Stimulated activated CD8-positive, alpha-beta memory T cell treated with anti-CD3 and anti-CD28 coated beads, Interleukin-7, amount 100 ng/mL, for 4 hours (primary cell): ENCODE measurements around the gene SLC35G1.

Experiments used
- DNase-seq, 2 donors: peaks; one replicate each; pipeline ENCODE4 v3.0.0-alpha.2; 2020; ENCODE audit warnings: low read depth in 2 of 2

Gene SLC35G1

DNA sequence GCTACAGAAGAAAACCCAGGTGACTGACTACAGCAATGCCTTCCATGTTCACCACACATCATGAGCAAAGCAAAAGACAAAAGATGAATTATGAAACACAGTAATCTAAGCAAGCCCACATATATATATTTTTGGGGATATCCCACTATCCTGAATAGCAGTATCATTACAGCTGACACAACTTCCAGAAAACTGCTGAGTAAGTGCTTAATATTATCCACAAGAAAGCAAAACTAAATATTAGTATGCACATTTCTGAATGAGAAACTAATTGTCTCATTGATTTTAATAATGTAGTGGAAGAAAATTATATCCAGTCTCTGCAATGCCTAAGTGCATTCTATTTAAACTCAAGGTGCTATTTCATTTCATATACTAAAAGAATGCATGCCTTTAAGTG is 14.5 kb upstream of the SLC35G1 start:
- DNase-seq, result no peak

DNA sequence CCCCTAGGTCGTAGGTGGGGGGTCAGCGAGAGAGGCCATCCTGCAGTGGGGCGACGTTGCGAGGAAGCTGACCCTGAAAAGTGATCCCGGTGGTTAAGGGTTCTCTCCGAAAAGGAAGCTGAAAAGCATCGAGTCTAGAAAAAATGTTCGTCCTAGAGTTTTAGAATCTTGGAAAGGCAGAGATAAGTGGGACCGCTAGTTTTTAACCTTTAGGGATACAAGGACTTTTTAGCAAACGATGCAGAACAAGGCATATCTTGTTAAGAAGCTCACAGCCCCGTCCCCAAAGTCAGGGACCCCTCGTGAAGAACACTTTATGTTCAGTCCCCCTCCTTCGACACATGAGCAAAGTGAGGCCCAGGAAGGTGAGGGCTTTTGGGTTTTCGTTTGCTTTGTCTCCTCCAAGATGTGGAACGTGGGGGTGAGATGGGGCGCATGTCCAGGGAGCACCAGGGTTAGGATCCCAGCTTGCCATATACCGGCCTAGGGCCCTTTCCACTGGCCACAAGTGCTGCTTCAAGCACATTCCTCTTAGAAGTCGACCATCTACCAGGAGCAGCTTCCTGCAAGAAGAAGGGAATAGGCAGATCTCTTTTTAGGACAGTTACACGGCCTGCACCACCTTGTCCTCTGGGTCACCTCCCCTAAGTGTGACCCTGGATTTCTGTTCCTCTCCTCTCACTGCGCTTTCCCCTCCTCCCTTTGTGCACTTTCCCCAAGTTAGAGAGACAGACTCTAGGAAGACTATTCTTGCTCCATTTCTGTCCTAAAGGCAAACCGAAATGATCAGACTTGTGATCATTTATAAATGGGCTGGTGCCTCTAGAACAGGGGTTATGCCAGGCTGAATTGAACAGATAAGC is 969 bp downstream of the SLC35G1 start:
- no peak for DNase-seq

DNA sequence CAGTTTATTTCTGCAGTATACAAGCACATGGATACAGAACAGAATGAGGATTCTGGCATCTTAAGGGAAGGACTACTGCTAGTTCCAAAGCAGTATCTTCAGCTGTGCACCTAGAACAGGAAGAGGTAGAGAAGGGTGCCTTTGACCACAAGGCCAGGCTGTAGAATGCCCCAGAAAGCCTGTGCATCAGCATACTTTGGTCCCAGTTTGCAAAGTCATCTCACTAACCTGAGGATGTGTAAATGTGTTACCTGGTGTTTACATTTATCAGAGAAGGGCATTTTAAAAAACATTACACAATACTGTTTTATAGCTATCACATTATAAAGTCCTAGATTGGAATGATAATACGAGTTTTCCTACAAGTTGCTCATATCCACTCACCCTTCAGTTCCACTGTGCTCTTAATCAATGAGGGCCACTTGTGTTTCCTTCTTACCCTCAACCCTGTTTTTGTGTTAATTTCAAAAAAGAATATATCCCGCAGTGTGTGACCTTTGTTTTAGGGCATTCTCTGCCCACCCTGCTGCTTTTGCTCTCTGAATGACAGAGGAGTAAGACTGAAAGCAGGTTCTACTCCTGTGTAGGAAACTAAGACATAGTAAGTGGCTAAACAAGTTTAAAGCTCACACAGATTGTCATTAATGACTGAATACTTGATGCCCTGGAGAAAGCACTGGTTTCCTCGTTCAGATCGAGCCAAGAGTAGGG is 3.4 kb downstream of the SLC35G1 start:
- no peak for DNase-seq

DNA sequence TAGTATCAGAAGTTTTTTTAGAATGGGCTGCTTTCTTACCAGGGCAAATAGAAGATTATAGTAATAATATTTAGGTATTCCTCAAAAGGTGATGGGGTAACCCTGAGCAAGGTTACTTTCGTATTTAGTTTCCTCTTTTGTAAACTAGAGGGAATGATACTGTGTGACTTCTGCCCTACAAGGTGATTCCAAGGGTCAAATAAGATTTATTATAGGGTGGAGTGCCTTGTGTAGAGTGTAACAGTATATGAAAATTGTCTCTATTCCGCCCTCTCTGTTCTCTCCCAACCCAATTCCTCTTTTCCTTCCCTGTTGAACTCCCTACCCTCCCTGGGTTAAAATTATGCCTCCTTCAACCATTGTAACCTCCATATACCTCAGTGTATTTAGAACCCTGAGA is 5.3 kb downstream of the SLC35G1 start:
- no peak for DNase-seq

DNA sequence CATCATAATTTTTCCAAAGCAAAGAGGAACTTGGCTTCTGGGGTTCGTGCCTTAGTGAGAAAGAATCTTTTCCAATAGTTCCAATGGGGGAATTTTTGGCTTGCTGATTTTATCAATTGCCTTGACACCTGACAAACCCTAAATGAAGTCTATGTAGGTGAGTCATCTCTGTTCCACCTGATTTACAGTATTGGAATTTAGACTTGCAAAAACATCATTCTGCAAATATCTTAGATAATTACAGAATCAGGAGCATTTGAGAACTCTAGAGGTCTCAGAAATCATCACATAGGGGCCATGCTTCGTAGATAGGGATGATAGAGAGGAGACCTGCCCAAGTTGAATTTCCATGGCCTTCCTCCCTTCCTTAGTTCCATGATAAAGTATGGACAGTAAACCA is 9.3 kb downstream of the SLC35G1 start:
- no peak for DNase-seq

DNA sequence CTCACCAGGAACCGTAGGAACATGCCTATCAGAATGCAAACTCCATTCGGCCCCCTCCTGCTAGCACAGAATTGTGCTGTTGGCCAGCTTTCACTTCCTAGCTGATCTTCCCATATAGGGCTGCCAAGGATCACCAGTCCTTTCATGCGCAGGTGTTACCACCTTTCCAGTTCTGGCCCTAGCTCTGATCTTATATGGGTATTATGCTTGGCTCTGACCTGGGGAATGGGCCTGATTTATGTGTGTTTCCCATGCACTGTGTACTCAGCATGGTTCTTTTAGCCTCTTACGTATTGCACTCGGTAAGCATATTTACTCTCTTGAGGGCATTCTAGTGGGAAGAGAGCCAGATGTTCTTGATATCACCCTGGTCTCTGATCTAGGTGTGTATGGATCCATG is 11.1 kb downstream of the SLC35G1 start:
- no peak for DNase-seq

DNA sequence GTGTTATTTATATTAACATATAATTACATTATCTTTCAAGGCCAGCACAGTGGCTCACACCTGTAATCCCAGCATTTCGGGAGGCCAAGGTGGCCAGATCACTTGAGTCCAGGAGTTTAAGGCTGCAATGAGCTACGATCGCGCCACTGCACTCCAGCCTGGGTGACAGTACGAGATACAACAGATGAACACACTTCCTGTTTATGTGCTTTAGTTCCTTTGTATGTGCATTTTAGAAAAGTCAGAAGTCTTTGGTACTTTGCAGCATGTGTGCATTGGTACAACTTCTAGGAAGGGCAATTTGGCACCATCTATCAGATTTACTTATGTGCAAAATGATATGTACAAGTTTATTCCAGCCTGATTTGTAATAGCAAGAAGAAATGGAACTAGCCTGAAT is 13.3 kb downstream of the SLC35G1 start:
- DNase-seq, result no peak

DNA sequence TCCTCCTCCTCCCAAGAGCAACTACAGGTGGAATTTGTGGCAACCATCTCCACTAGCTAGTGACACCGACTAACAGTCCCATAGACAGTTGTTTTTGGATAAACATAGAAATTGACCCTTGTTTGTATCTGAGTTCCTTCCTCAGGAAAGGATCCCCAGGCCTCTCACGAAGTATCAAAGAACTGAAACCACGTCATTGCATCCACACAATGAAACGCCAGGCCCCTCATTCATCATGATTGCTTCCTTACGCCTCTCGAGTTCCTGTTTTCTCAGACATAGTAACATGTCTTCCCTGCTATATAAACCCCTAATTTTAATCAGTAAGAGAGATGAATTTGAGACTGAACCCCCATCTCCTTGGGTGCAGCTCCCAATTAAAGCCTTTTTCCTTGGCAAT is 18.1 kb downstream of the SLC35G1 start:
- DNase-seq, result no peak

DNA sequence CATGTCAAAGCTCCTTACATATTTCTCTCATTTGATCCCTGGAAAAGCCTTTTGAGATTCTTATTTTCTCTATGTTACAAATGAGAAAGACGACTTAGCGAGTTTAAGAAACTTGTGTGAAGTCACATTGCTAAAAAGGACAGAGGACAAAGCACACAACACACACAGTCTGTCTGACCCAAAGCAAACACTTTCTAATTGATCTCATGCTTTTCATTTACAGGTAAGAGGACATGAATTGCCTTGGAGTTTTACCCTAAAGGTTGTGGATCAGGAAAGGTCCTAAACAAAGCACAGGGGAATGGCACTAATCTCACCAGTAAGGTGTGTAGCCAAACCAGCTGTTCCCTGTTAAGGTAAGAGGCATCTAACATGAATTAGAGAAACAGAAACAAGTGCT is 18.7 kb downstream of the SLC35G1 start:
- no peak for DNase-seq

DNA sequence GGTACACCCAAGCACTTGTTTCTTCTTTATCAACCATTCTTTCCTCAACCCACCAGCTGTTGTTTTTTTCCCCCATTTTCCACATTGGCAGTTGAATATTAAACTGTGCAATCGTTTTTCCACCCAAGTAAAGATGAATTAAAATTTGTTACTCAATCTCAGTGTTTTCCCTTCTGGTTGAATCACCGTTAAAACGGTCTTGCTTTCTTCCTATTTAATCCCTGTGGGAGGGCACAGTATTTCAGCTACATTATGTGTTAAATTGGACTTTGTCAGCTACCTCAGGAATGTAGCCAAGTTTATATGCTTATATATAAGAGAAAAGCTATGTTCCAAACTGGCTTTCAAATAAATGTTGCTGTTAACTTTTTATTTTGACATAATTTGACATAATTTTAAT is 19.9 kb downstream of the SLC35G1 start:
- DNase-seq, result no peak

DNA sequence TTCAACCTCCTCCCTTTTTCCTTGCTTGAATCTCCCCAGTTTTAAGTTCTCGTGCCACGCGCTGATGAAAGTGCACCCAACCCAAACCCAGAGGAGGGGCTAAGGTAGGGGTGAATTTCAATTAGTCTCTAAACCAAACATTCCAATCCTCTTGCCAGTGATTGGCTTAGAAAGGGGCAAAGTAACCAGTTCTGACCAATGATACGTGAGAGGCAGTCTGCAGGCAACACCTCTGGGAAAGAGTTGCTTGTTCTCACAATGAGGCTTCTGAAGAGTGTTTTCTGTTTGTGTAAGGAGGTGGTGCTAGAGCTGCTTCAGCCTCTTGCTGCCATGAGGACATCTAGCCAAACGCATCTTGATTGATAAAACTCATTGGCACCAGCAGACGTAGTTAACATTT is 21.8 kb downstream of the SLC35G1 start:
- no peak for DNase-seq

DNA sequence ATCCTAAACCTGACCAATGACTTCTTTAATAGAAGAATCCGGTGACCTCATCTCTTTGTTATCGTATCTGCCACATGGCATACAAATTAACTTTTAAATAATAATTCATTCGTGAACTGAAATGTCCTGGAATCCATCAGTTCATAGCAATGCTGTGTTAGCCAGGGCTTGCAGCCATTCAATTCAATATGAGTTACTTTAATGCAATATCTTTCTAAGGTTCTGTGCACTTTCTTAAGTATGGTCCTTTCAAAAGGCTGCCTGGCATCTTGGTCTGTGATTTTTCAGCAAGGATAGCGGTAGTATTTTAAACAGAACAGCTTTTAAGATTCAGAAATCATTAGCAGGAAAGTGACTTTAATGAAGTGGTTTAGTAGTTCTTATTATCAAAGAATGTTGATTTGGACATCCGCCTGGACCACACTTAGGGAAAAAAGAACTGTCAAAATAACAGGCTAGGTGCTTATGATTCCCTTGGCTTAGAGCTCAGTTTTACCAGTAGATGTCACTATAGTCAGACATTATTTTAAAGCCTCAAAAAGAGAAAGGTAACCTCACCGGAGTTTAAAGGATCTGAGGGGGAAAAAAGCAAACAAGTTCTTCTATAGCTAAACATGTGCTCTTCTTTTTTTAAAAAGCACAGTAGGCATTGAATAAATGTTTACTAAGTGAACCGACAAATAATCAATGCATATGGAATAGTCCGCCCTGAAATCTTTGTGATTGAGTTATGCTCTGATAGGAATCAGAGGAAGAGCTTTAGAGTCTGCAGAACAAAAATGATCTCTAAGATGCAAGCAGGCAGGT is 22.7 kb downstream of the SLC35G1 start:
- DNase-seq, result no peak

DNA sequence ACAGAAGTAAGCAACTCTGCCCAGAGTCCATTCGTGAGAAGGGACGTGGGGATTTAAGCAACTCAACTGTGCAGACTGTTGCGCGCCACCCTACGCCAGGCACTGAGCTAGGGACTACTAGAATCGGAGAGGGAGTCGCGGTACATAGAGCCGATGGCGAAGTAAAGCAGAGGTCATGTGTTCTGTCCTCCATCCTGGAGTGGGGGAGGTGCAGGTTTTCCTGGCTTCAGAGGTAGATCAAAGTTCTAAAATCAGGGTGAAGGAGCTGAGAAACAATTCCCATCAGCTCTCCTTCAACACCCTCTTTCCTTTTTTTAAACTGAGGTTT is 23.2 kb downstream of the SLC35G1 start:
- DNase-seq, result no peak

DNA sequence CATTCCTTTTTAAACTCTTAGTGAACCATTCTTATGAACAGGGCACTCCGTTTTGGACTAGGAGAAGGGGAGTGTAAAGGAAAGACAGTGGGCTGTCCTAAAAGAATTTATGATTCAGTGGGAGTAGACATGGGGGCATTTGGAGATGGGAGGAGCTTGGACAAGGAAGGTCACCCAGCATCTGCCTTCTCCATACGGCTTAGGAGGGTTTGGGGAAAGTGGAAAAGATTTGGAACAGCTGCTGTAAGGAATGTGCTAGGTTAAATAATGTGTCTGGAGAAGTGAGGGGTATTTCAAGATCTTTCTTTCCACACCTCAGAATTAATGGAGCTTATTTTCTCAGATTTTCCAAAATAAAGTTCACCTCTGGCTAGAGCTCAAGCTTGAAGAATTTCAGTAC is 24.0 kb downstream of the SLC35G1 start:
- DNase-seq, result no peak

DNA sequence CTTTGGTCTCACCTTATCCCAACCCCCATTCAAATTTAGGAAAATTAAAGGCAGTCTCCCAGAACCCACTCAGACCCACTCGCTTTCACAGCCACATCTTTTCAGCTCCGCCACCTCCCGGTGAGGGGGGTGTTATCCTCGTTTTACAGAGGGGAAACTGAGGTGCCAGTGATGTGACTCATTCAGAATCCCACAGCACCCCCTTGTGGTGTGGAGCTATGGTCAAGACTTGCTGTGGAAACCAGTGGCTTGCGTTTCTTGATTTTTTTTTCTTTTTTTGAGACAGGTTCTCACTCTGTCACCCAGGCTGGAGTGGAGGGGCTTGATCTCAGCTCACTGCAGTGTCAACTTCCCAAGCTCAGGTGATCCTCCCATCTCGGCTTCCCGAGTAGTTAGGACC is 27.6 kb downstream of the SLC35G1 start:
- no peak for DNase-seq

DNA sequence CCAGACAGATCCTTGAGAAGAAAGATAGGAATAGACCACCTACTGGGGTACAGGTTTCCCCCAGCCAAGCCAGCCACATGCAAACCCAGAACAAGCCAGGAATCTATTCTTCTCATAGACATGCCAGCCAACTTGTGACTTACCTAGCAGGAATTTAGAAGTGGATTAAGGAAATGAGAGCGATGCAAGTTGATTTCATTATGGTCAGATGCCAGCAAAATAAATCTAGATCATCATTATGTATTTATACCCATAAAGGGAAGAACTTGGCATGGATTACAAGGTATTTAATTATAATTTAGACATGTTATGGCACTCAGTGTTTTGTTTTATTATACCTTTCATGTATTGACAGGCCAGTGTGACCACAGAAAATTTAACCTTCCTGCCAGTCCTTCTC is 32.8 kb downstream of the SLC35G1 start:
- no peak for DNase-seq

DNA sequence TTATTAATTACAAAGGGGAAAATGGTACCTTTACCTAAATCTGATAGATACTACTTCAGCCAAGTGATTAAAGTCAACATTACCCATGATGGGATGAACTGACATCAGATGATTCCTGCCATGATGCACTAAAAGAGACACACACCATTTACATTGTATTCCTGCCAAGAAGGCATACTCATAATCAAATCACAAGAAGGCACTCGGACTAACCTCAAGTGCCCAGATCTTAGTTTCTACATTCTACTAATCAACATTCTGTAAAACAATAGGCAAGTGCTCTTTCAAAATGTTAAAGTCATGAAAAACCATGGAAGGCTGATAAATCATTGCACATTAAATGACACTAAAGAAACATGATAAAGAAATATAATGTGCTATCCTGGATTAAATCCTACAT is 44.4 kb downstream of the SLC35G1 start:
- DNase-seq, result no peak

DNA sequence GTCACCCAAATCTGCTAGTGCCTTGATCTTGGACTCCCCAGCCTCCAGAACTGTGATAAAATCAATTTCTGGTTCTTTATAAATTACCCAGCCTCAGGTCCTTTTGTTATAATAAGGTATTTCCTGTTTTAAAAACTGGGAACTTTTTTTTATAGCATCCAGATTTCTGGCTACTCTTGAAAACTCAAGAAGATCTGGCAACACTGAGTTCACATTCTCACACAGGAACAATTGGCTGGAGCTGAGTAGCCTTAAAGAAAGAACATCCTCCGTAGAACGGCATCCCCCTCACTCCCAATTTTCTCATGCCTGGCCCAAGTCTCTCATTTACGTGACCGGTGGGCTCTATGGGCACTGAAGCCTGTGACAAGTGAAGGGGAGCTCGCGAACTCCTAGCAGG is 47.1 kb downstream of the SLC35G1 start:
- DNase-seq, result no peak

DNA sequence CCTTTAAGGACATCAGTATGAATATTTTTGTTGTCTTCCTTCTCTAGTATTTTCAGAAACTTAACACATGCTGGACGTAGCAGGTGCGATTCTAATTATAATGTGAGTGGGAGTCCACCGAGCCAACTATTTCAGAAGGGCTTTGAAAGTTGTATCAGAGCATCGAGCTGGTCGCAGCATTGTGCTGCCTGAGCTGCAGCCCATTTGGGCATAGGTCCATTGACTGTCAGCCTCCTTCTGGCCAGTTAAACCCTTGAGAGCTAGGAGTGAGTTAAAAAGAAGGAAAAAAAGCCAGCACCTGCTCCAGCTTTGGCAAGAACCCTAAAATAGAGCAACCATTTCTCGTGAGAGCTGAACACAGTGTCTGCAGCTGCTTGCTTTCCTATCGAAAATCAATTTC is 47.8 kb downstream of the SLC35G1 start:
- DNase-seq, result no peak

DNA sequence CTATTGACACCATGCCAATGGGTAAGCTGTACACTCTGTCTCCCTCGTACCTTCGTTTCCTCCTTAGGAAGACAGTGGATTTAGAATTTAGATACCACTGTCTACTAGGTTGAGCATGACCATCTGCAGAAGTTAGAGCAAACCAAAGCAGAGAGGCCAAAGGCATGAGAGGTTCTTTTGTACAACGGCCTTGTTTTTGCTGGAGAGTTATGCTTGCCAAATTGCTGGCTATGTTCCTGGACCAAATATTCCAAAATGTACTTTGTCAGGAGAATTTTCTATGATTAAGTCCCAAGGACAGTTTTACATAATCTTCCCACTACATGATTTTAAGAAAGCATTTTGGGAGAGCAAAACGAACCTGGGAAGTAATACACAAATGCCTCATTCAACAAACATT is 52.0 kb downstream of the SLC35G1 start:
- no peak for DNase-seq

DNA sequence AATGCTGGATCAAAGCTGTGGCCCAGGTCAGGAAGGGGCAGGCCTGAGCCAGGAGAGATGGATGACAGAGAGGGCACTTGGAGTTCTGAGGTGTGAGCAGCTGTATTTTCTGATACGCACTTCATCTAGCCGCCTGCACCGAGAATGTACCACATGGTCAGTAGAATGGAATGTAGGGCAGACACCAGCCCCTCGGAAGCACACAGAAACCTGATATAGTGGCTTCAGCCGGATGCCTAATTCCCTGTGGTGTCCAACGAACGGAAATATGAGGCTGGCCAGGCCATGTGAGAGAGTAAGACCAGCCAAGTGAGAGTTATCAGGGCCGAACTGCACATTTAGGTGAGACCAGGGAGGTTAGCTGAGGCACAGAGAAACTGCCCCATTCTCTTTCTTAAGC is 53.3 kb downstream of the SLC35G1 start:
- no peak for DNase-seq

DNA sequence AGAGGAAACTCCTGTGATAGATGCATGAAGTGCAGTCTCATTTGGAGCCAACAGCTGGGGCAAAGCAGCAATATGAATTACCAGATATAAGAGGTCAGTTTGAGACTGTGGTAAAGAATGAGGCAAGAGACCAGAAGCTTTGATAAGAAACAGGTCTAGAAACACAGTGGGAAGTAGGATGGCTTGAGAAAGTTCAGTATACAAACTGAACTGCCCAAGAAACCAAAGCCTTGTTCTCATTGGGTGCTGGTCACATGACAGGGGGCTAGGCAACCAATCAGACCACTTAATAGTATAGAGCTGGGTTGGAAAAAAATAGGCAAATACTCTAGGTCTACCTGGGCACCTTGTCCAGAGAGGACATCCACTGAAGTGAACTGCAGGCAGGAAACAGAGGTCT is 53.7 kb downstream of the SLC35G1 start:
- DNase-seq, result no peak

DNA sequence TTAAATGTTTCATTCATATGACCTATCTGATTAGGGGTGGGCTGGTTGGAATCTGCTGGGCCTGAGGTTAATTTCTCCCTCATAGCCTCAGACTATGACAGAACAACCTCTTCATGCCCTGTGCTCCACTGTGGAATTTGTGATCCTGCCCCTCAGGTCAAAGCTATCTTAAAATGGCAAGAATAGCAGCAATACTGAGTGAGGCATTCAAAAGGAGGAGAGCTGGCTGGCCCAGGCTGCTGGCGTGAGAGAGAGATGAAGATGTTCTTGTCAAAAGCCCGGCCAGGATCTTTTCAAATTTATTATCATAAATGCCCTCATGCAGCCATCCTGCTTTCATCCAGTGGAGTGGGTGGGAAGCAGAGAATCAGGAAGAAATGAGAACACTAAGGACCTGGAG is 58.1 kb downstream of the SLC35G1 start:
- no peak for DNase-seq
